Measurements from ENCODE around the gene SRGAP2C. TPM values are rescaled to one million over a fixed set of nuclear protein-coding genes. Genes with fewer than 3 reads are reported as not detected.
"Not testable (repeated sequence)": the region's sequence is repeated elsewhere in the genome, so short reads cannot be mapped to it uniquely, and the experiment has no call there.

The SRGAP2C gene
- total RNA-seq, 4 donors from 2014 or later: 32.6 to 41.5 (median 36.1) TPM

- H3K27me3 ChIP-seq; H3K9me3 ChIP-seq; DNase-seq (ENCODE audit: extremely low spot score); intact Hi-C loops (cut with DNase I); H3K27ac ChIP-seq (replicated peaks in 1 of 4); H3K4me3 ChIP-seq; H3K36me3 ChIP-seq; H3K4me1 ChIP-seq: not testable (repeated sequence)
- WGBS: 100% methylated on average over 1 of the region's 2 CpGs
Observed at GRCh38 chr1:121246399-121246798, 61.6 kb downstream of the SRGAP2C start.

GRCh38 chr1:121252656-121253055 is 67.9 kb downstream of the SRGAP2C start:
- H3K4me3 ChIP-seq; H3K4me1 ChIP-seq; H3K9me3 ChIP-seq; H3K36me3 ChIP-seq; H3K27me3 ChIP-seq; H3K27ac ChIP-seq (replicated peaks in 1 of 4); intact Hi-C loops (cut with DNase I); DNase-seq (ENCODE audit: extremely low spot score): not testable (repeated sequence)
- no CpG with 5 or more reads among the region's 4 CpGs for WGBS

GRCh38 chr1:121254618-121255017 is 69.8 kb downstream of the SRGAP2C start:
- H3K36me3 ChIP-seq; intact Hi-C loops (cut with DNase I); H3K27ac ChIP-seq (replicated peaks in 1 of 4); H3K4me1 ChIP-seq; H3K9me3 ChIP-seq; DNase-seq (ENCODE audit: extremely low spot score); H3K4me3 ChIP-seq; H3K27me3 ChIP-seq: not testable (repeated sequence)

DNA sequence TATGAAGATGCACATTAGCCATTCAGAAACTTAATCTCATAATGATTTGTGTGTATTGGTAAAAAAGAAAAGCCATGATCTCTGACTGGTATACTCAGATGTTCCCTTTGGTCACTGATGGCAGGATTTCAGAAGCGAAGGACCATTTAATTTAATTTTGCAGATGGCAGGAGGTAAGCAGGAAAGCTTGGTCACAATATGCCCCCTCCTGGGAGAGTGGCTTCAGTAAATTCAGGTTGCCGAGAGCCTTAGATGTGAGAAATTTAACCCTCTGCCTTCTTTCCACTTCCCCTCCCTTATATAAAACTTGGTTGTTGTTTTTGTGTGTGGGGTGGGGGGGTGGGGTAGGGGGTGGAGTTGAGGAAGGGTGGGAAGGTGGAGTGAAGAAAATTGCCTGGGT is 72.9 kb downstream of the SRGAP2C start:
- no CpG with 5 or more reads among the region's 2 CpGs for WGBS
- H3K36me3 ChIP-seq: not testable (repeated sequence)

DNA sequence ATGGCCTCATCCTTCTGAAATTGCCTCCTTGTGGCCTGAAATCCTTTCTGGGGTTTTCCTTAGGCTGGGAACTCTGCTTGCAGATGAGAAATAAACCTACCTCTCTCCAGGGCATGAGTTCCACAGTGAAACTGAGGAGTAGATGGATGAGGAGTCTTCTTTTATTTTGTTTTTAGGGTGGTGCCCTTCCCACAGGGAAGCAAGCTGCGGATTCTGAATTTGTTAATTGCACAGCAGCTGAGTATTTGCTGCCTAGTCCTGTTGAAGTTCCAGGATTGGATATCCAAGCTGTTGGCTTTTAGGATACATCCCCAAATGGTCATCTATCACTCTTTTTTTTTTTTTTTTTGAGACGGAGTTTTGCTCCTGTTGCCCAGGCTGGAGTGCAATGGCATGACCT is 73.4 kb downstream of the SRGAP2C start:
- H3K27ac ChIP-seq (replicated peaks in 1 of 4); H3K4me1 ChIP-seq; intact Hi-C loops (cut with DNase I); H3K4me3 ChIP-seq; H3K27me3 ChIP-seq; H3K9me3 ChIP-seq; DNase-seq (ENCODE audit: extremely low spot score); H3K36me3 ChIP-seq: not testable (repeated sequence)
- WGBS: no CpG with 5 or more reads among the region's 2 CpGs

More for the DNA sequence above, 72.9 kb downstream of the SRGAP2C start:
- H3K27me3 ChIP-seq; DNase-seq (ENCODE audit: extremely low spot score); H3K4me3 ChIP-seq; H3K9me3 ChIP-seq; H3K4me1 ChIP-seq; H3K27ac ChIP-seq (replicated peaks in 1 of 4); intact Hi-C loops (cut with DNase I): not testable (repeated sequence)

DNA sequence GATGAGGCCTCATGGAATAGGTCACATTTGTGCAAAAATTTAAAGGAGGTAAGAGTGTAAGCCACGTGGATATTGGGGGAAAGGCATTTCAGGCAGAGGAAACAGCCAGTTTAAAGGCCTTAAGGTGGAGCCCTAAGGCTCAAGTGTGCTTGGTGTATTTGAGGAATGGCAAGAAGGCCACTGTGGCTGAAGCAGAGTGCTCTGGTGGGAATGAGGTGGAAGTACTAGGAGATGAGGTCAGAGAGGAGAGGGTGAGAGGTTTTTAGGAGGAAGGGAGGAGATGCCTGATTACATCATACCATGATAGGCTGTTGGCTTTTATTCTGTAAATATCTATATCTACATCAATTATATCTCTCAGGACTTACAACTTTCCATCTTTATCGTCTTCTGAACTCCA is 75.4 kb downstream of the SRGAP2C start:
- H3K27me3 ChIP-seq; H3K36me3 ChIP-seq; DNase-seq (ENCODE audit: extremely low spot score); H3K4me3 ChIP-seq; H3K27ac ChIP-seq (replicated peaks in 1 of 4); H3K4me1 ChIP-seq; intact Hi-C loops (cut with DNase I); H3K9me3 ChIP-seq: not testable (repeated sequence)
- WGBS: 70% methylated on average over 2 of the region's 2 CpGs

- H3K36me3 ChIP-seq; H3K27me3 ChIP-seq; DNase-seq (ENCODE audit: extremely low spot score); H3K9me3 ChIP-seq; H3K4me3 ChIP-seq; H3K27ac ChIP-seq (replicated peaks in 1 of 4); H3K4me1 ChIP-seq; intact Hi-C loops (cut with DNase I): not testable (repeated sequence)
- no CpG with 5 or more reads among the region's 2 CpGs for WGBS
Observed at GRCh38 chr1:121262163-121262562, 77.4 kb downstream of the SRGAP2C start.

- H3K36me3 ChIP-seq; H3K4me3 ChIP-seq; DNase-seq (ENCODE audit: extremely low spot score); H3K4me1 ChIP-seq; H3K27ac ChIP-seq (replicated peaks in 1 of 4); intact Hi-C loops (cut with DNase I); H3K27me3 ChIP-seq; H3K9me3 ChIP-seq: not testable (repeated sequence)
- WGBS: no CpG with 5 or more reads among the region's 1 CpG
Observed at GRCh38 chr1:121263789-121264244, 79.0 kb downstream of the SRGAP2C start.

DNA sequence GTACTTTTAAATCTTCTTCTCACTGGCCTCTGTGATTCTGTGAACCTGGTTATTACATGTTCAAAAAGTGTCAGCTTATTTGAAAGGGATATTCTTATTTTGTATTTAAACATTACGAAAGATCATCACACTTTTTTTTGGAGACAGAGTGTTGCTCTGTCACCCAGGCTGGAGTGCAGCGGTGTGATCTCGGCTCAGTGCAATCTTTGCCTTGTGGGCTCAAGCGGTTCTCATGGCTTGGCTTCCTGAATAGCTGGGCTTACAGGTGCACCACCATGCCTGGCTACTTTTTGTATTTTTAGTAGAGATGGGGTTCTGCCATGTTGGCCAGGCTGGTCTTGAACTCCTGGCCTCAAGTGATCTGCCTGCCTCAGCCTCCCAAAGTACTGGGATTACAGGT is 82.3 kb downstream of the SRGAP2C start:
- intact Hi-C loops (cut with DNase I); H3K9me3 ChIP-seq; DNase-seq (ENCODE audit: extremely low spot score); H3K4me1 ChIP-seq; H3K4me3 ChIP-seq; H3K36me3 ChIP-seq; H3K27ac ChIP-seq (replicated peaks in 1 of 4); H3K27me3 ChIP-seq: not testable (repeated sequence)
- no CpG with 5 or more reads among the region's 4 CpGs for WGBS

DNA sequence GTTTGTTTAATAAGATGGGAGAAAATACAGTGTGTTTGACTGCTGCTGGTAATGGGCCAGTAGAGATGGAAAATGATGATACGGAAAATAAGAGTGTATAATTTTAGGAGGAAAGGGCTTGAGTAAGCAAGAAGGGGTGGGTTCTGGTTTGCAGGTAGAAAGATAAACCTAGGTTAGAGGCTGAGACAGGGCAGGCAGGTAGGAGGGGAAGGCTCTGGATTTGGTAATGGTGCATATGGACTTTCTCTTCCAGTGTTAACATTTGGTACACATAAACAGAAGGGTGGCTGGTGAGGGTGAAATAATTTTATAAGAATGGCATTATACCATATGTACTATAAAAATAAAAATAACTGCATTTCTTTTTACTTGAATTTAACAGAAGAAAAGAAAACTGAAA is 84.5 kb downstream of the SRGAP2C start:
- H3K4me1 ChIP-seq; H3K27ac ChIP-seq (replicated peaks in 1 of 4); intact Hi-C loops (cut with DNase I); H3K36me3 ChIP-seq; H3K27me3 ChIP-seq; H3K9me3 ChIP-seq; H3K4me3 ChIP-seq; DNase-seq (ENCODE audit: extremely low spot score): not testable (repeated sequence)
- whole genome bisulfite sequencing: no CpG with 5 or more reads among the region's 1 CpG

GRCh38 chr1:121269973-121270372 is 85.2 kb downstream of the SRGAP2C start:
- H3K4me3 ChIP-seq; H3K4me1 ChIP-seq; intact Hi-C loops (cut with DNase I); H3K36me3 ChIP-seq; H3K9me3 ChIP-seq; DNase-seq (ENCODE audit: extremely low spot score); H3K27me3 ChIP-seq; H3K27ac ChIP-seq (replicated peaks in 1 of 4): not testable (repeated sequence)
- WGBS: 14% methylated on average over 1 of the region's 3 CpGs

- H3K9me3 ChIP-seq; H3K27me3 ChIP-seq; intact Hi-C loops (cut with DNase I); H3K4me1 ChIP-seq; DNase-seq (ENCODE audit: extremely low spot score); H3K36me3 ChIP-seq; H3K27ac ChIP-seq (replicated peaks in 1 of 4); H3K4me3 ChIP-seq: not testable (repeated sequence)
- 80% methylated on average over 1 of the region's 4 CpGs for WGBS
Observed at GRCh38 chr1:121271143-121271715, 86.5 kb downstream of the SRGAP2C start.

- H3K9me3 ChIP-seq; H3K27me3 ChIP-seq; H3K4me1 ChIP-seq; H3K27ac ChIP-seq (replicated peaks in 1 of 4); DNase-seq (ENCODE audit: extremely low spot score); H3K36me3 ChIP-seq; H3K4me3 ChIP-seq; intact Hi-C loops (cut with DNase I): not testable (repeated sequence)
- WGBS: 69% methylated on average over 2 of the region's 2 CpGs
Observed at GRCh38 chr1:121275435-121275834, 90.7 kb downstream of the SRGAP2C start.

GRCh38 chr1:121278202-121278601 is 93.4 kb downstream of the SRGAP2C start:
- DNase-seq (ENCODE audit: extremely low spot score); H3K4me3 ChIP-seq; H3K27me3 ChIP-seq; H3K4me1 ChIP-seq; H3K27ac ChIP-seq (replicated peaks in 1 of 4); H3K36me3 ChIP-seq; intact Hi-C loops (cut with DNase I); H3K9me3 ChIP-seq: not testable (repeated sequence)
- WGBS: no CpG with 5 or more reads among the region's 3 CpGs

All from esophagus muscularis mucosa (tissue), 4 donors.